Left ventricle myocardium inferior (tissue), 1 donor: Measurements from ENCODE around the gene KIF6. TPM values are rescaled to one million over a fixed set of nuclear protein-coding genes. Genes with fewer than 3 reads are reported as not detected.

ENCODE experiments used
- DNase-seq: peaks from one replicate; pipeline ENCODE4 v3.0.0-alpha.2; 2020
- H3K27ac ChIP-seq: fragments of 200-600 bp; replicated peaks from 2 replicates; pipeline ENCODE4 v1.8.0; 2021
- H3K27me3 ChIP-seq: fragments of 200-600 bp; 2 replicates; pipeline ENCODE4 v1.8.0; 2021; ENCODE audit warnings: low read depth
- H3K36me3 ChIP-seq: fragments of 200-600 bp; 2 replicates; pipeline ENCODE4 v1.8.0; 2021
- H3K4me1 ChIP-seq: fragments of 200-600 bp; 2 replicates; pipeline ENCODE4 v1.8.0; 2021
- H3K4me3 ChIP-seq: fragments of 200-600 bp; 2 replicates; pipeline ENCODE4 v1.8.0; 2021; ENCODE audit warnings: mild to moderate bottlenecking, moderate library complexity
- H3K9me3 ChIP-seq: fragments of 200-600 bp; replicated peaks from 2 replicates; pipeline ENCODE4 v1.8.0; 2021
- CTCF ChIP-seq: fragments of 200-600 bp; IDR thresholded peaks from 2 replicates; pipeline ENCODE4 v1.8.0; 2021; ENCODE audit warnings: antibody characterized with exemption, mild to moderate bottlenecking, borderline replicate concordance
- intact Hi-C: fragments of 100-400 bp; cut with micrococcal nuclease; formaldehyde crosslinking; loops from one replicate; pipeline ENCODE4 v1.11.0; 2022
- total RNA-seq: library from RNA; stranded (reverse); fragmentation: NEBNext Ultra II Directional; extraction: Animal tissue kit (Norgen Biotek cat#: 25700); gene quantifications from one replicate; pipeline ENCODE4 v1.2.1, GENCODE V29; 2021
- donor health status: DM: no; HTN: yes; CAD: no; lungs with severe emphysema.

The KIF6 gene
- total RNA-seq, 1 donor from 2014 or later: 0.69 TPM

DNA sequence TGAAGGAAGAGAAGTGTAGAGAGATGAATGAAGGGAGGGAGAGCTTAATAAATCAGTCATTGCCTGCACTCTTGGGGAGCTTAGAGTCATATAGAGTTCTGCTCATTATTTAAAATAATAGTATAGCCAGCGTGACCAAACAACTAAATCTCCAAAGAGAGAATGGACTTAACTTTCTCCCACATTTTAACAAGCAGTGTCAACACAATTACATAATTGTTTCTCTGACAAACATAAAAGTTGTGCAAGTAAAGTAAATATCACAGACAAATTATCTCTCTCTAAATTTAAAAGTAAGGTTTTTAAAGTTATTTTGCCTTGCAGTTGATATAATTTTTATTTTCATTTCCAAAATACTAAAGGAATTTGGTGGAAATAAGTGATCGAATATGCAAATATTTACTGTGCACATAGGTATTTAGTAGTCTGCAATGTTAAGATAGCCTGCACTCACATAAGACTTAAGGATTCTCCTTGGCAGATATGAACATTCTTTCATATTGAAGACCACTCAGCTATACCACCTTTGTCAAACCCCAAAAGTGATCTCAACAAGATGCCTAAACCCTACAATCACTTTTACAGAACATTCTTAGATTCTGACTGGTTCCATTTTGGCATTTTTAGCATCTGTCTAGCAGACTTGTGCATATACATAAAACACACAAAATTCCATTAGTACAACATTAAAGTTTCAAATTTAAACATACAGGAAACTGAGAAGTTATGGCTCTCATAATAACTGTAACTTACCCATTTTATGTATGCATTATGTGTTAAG lies 67.7 kb downstream of the KIF6 start:
- H3K36me3 ChIP-seq: no peaks in the 10 kb centered on the region
- H3K4me3 ChIP-seq: no peak overlapping the region
- H3K27ac ChIP-seq: no peak overlapping the region
- no peak for TF ChIP-seq CTCF
- no peak for DNase-seq
- H3K4me1 ChIP-seq: no peaks in the 10 kb centered on the region
- intact Hi-C loops: no loop called here
- no peaks in the 10 kb centered on the region for H3K9me3 ChIP-seq
- H3K27me3 ChIP-seq: no peaks in the 10 kb centered on the region

GRCh38 chr6:39654121-39654520 lies 71.1 kb downstream of the KIF6 start:
- TF ChIP-seq CTCF: no peak
- no peaks in the 10 kb centered on the region for H3K36me3 ChIP-seq
- no peaks in the 10 kb centered on the region for H3K9me3 ChIP-seq
- H3K27me3 ChIP-seq: no peaks in the 10 kb centered on the region
- H3K4me1 ChIP-seq: no peaks in the 10 kb centered on the region
- no peak overlapping the region for H3K4me3 ChIP-seq
- no peak for DNase-seq
- no peak overlapping the region for H3K27ac ChIP-seq
- intact Hi-C loops: no loop called here

GRCh38 chr6:39653612-39654011 lies 71.6 kb downstream of the KIF6 start:
- Histone ChIP-seq H3K4me1 (no peaks in the 10 kb centered on the region), H3K9me3 (no peaks in the 10 kb centered on the region), H3K27me3 (no peaks in the 10 kb centered on the region), H3K27ac (no peak overlapping the region), H3K4me3 (no peak overlapping the region), H3K36me3 (no peaks in the 10 kb centered on the region)
- intact Hi-C loops: no loop called here
- DNase-seq: no peak
- no peak for TF ChIP-seq CTCF

GRCh38 chr6:39649996-39650395 lies 75.2 kb downstream of the KIF6 start:
- H3K27ac ChIP-seq: no peak overlapping the region
- TF ChIP-seq CTCF: no peak
- no peaks in the 10 kb centered on the region for H3K9me3 ChIP-seq
- intact Hi-C loops: no loop called here
- no peaks in the 10 kb centered on the region for H3K27me3 ChIP-seq
- H3K36me3 ChIP-seq: no peaks in the 10 kb centered on the region
- no peak overlapping the region for H3K4me3 ChIP-seq
- DNase-seq: no peak
- no peaks in the 10 kb centered on the region for H3K4me1 ChIP-seq

DNA sequence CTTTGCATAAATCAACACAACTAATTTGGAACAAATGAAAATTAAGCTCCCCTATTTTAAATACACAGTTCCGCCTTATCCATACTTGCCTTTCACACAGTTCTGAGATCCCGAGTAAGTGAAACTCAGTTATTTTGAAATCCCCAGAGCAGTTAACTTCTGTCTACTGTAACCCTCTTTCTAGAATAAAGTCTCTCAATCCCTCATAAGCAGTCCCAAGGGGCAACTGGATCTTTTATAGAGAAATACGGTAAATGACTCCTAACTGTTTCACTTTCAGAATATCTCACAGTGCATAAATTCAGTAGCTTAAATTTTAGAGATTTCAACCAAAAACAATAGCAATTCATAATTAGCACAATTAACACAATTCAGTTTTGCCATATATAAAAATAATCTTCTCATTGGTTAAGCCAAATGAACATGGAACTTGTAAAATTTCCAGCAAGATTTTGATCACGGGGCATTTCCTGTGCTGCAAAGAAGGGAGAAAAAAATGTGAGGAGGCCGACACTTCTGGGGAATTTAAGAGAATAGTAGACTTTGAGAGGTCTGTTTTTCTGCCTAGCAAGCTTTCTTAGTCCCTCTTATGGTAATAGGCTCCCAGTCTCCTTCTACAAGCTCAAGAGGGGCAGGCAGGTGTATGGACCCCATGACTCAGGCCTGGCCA lies 78.3 kb downstream of the KIF6 start:
- Histone ChIP-seq H3K4me1 (no peaks in the 10 kb centered on the region), H3K27ac (no peak overlapping the region), H3K4me3 (no peak overlapping the region), H3K27me3 (no peaks in the 10 kb centered on the region), H3K9me3 (no peaks in the 10 kb centered on the region), H3K36me3 (no peaks in the 10 kb centered on the region)
- TF ChIP-seq CTCF: no peak
- no peak for DNase-seq
- intact Hi-C loops: no loop called here
